ENCODE data around the gene ELL.

The ELL gene

GRCh38 chr19:18435178-18435841, 86.6 kb downstream of the ELL start:
- DNase-seq (ENCODE audit: low read depth in 2 of 2): no peak

GRCh38 chr19:18434411-18435175, 87.3 kb downstream of the ELL start:
- DNase-seq (ENCODE audit: low read depth in 2 of 2): no peak

GRCh38 chr19:18433735-18434398, 88.0 kb downstream of the ELL start:
- DNase-seq (ENCODE audit: low read depth in 2 of 2): no peak

GRCh38 chr19:18433015-18433691, 88.7 kb downstream of the ELL start:
- no peak for DNase-seq (ENCODE audit: low read depth in 2 of 2)

GRCh38 chr19:18432275-18433014, 89.4 kb downstream of the ELL start:
- no peak for DNase-seq (ENCODE audit: low read depth in 2 of 2)

- no peak for DNase-seq (ENCODE audit: low read depth in 2 of 2)
These were observed 90.3 kb downstream of the ELL start for GRCh38 chr19:18431351-18432197.

- DNase-seq (ENCODE audit: low read depth in 2 of 2): no peak
These were observed 91.3 kb downstream of the ELL start for GRCh38 chr19:18430417-18431144.

- no peak for DNase-seq (ENCODE audit: low read depth in 2 of 2)
These were observed 92.0 kb downstream of the ELL start for GRCh38 chr19:18429717-18430416.

GRCh38 chr19:18428787-18429674, 92.8 kb downstream of the ELL start:
- peak; percentile 78 to 79 for DNase-seq (ENCODE audit: low read depth in 2 of 2)

- no peak for DNase-seq (ENCODE audit: low read depth in 2 of 2)
These were observed 93.6 kb downstream of the ELL start for GRCh38 chr19:18428173-18428786.

GRCh38 chr19:18427743-18428113, 94.1 kb downstream of the ELL start:
- DNase-seq (ENCODE audit: low read depth in 2 of 2): no peak

- DNase-seq (ENCODE audit: low read depth in 2 of 2): no peak
These were observed 94.7 kb downstream of the ELL start for GRCh38 chr19:18427080-18427742.

GRCh38 chr19:18426416-18426767, 95.5 kb downstream of the ELL start:
- DNase-seq (ENCODE audit: low read depth in 2 of 2): no peak

- no peak for DNase-seq (ENCODE audit: low read depth in 2 of 2)
These were observed 96.1 kb downstream of the ELL start for GRCh38 chr19:18425515-18426415.

- DNase-seq (ENCODE audit: low read depth in 2 of 2): no peak
These were observed 96.9 kb downstream of the ELL start for GRCh38 chr19:18424890-18425514.
